KMS-11 (cell line): ENCODE data around the gene KRTAP29-1.

Experiments
- H2AFZ ChIP-seq: fragments of 200-600 bp; sonication (generic); 2 replicates; pipeline ENCODE4 v1.6.1; 2016; ENCODE audit warnings: antibody characterized with exemption, mixed run types, low read depth
- H3K27ac ChIP-seq: fragments of 200-600 bp; sonication (generic); 2 replicates; pipeline ENCODE4 v1.6.1; 2016; ENCODE audit warnings: mild to moderate bottlenecking, mixed run types
- H3K27me3 ChIP-seq: fragments of 200-600 bp; sonication (generic); 2 replicates; pipeline ENCODE4 v1.6.1; 2017; ENCODE audit warnings: mild to moderate bottlenecking, low read depth, mixed run types, moderate library complexity; ENCODE audit not compliant: insufficient read depth
- H3K36me3 ChIP-seq: fragments of 200-600 bp; sonication (generic); 2 replicates; pipeline ENCODE4 v1.6.1; 2017; ENCODE audit warnings: mild to moderate bottlenecking, mixed run types; ENCODE audit not compliant: insufficient read depth
- H3K4me1 ChIP-seq: fragments of 200-600 bp; sonication (generic); 2 replicates; pipeline ENCODE4 v1.6.1; 2016; ENCODE audit warnings: mild to moderate bottlenecking, low read depth, mixed run types; ENCODE audit not compliant: poor library complexity, severe bottlenecking
- H3K4me2 ChIP-seq: fragments of 200-600 bp; sonication (generic); 2 replicates; pipeline ENCODE4 v1.7.0; 2016; ENCODE audit warnings: mild to moderate bottlenecking, mixed run types
- H3K4me3 ChIP-seq: fragments of 200-600 bp; sonication (generic); IDR thresholded peaks from 2 replicates; pipeline ENCODE4 v1.6.1; 2017; ENCODE audit warnings: low read depth, low read length, mixed read lengths; ENCODE audit not compliant: insufficient read depth
- H3K79me2 ChIP-seq: fragments of 200-600 bp; sonication (generic); 2 replicates; pipeline ENCODE4 v1.6.1; 2016; ENCODE audit warnings: low read depth, mixed run types; ENCODE audit not compliant: insufficient read depth
- H3K9ac ChIP-seq: fragments of 200-600 bp; sonication (generic); 2 replicates; pipeline ENCODE4 v1.6.1; 2016; ENCODE audit warnings: mild to moderate bottlenecking, mixed run types
- H4K20me1 ChIP-seq: fragments of 200-600 bp; sonication (generic); 2 replicates; pipeline ENCODE4 v1.6.1; 2016; ENCODE audit warnings: mild to moderate bottlenecking, mixed run types; ENCODE audit not compliant: insufficient read depth
- TF ChIP-seq, protein P1 (sequence below): fragments of 200-600 bp; sonication (generic); conservative IDR thresholded peaks from 2 replicates; pipeline ENCODE4 v1.6.1; 2017; ENCODE audit warnings: low read depth, mild to moderate bottlenecking, antibody characterized with exemption, low read length, moderate library complexity, mixed read lengths

KRTAP29-1 gene

DNA sequence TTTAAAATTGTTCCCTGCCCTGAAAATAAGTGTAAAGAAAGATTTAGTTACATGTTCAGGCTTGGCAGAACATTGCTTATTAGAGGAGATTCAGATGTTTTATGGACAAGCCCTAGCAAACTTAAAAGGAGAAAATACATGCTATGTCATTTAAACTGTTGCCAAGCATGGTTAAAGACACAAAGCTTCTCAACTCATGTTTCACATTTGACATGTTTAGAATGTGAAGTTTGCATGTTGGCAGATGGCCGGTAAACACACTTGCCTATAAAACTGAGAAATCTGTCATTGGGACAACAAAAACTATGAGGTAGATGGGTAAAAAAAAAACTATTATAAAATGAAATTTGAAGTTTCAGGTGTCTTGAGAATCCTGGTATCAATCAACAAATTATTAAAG lies 5.8 kb downstream of the KRTAP29-1 start:
- Histone ChIP-seq H3K36me3 (no peaks in the 10 kb centered on the region), H3K27ac (no peak overlapping the region), H3K4me2 (no peak overlapping the region), H3K4me3 (no peak overlapping the region), H3K9ac (no peak overlapping the region), H3K4me1 (no peaks in the 10 kb centered on the region), H3K79me2 (no peaks in the 10 kb centered on the region), H4K20me1 (no peaks in the 10 kb centered on the region), H3K27me3 (no peaks in the 10 kb centered on the region), H2AFZ (no peak overlapping the region)
- TF ChIP-seq, protein P1, sequence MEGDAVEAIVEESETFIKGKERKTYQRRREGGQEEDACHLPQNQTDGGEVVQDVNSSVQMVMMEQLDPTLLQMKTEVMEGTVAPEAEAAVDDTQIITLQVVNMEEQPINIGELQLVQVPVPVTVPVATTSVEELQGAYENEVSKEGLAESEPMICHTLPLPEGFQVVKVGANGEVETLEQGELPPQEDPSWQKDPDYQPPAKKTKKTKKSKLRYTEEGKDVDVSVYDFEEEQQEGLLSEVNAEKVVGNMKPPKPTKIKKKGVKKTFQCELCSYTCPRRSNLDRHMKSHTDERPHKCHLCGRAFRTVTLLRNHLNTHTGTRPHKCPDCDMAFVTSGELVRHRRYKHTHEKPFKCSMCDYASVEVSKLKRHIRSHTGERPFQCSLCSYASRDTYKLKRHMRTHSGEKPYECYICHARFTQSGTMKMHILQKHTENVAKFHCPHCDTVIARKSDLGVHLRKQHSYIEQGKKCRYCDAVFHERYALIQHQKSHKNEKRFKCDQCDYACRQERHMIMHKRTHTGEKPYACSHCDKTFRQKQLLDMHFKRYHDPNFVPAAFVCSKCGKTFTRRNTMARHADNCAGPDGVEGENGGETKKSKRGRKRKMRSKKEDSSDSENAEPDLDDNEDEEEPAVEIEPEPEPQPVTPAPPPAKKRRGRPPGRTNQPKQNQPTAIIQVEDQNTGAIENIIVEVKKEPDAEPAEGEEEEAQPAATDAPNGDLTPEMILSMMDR = no peak

DNA sequence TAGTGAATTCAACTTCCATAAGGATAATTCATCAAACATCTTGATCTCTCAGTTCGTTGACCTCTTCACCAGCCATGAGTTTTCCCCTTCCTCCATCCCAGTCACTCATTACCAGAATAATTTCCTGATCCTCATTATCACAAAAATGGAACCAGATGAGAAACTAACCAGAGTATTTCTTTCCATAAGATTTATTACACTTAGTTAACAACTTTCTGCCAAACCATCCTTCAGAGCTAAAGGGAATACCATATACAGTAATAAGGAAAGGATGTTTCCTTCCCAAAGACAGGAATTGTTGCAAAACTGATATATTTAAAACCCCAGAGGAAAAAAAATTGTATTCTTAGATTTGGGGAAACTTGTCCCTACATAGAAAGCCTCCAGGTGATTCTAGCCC lies 8.6 kb downstream of the KRTAP29-1 start:
- no peak overlapping the region for H3K27ac ChIP-seq
- H4K20me1 ChIP-seq = no peaks in the 10 kb centered on the region

GRCh38 chr17:41287050-41287449 lies 15.6 kb downstream of the KRTAP29-1 start:
- H3K27me3 ChIP-seq = no peaks in the 10 kb centered on the region
- TF ChIP-seq, protein P1 = no peak
- H3K4me1 ChIP-seq = no peaks in the 10 kb centered on the region
- H4K20me1 ChIP-seq = no peaks in the 10 kb centered on the region
- no peak overlapping the region for H2AFZ ChIP-seq
- H3K36me3 ChIP-seq = no peaks in the 10 kb centered on the region
- no peak overlapping the region for H3K4me2 ChIP-seq
- H3K4me3 ChIP-seq = no peak overlapping the region
- H3K27ac ChIP-seq = no peak overlapping the region
- H3K9ac ChIP-seq = no peak overlapping the region
- no peaks in the 10 kb centered on the region for H3K79me2 ChIP-seq

More for the DNA sequence above, 8.6 kb downstream of the KRTAP29-1 start:
- Histone ChIP-seq H3K9ac (no peak overlapping the region), H3K36me3 (no peaks in the 10 kb centered on the region), H3K4me1 (no peaks in the 10 kb centered on the region), H3K79me2 (no peaks in the 10 kb centered on the region), H3K27me3 (no peaks in the 10 kb centered on the region), H2AFZ (no peak overlapping the region), H3K4me2 (no peak overlapping the region), H3K4me3 (no peak overlapping the region)
- TF ChIP-seq, protein P1 = no peak

DNA sequence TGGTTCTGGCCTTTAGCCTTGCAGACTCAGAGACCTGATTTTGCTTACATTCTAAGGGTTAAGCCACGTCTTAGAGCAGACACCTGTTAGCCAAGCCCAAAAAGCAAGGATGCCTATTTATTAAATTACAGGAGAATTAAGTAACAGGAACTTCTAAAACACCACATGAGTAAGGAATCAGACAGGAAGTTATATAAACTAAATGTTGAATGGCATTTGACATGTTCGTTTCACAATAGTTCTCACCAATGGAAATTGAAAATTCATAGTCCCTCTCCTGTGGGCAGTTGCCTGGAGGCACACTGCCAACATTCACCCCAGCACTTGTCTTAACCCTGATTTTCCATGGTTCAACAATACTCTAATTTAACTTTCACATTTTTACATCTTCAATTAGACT lies 18.1 kb downstream of the KRTAP29-1 start:
- Histone ChIP-seq H3K9ac (no peak overlapping the region), H3K27ac (no peak overlapping the region), H3K4me1 (no peaks in the 10 kb centered on the region), H3K27me3 (no peaks in the 10 kb centered on the region), H3K4me2 (no peak overlapping the region), H4K20me1 (no peaks in the 10 kb centered on the region), H3K79me2 (no peaks in the 10 kb centered on the region), H3K36me3 (no peaks in the 10 kb centered on the region), H3K4me3 (no peak overlapping the region), H2AFZ (no peak overlapping the region)
- TF ChIP-seq, protein P1 = no peak
